ENCODE results near the gene SH2D3C. TPM values are rescaled to one million over a fixed set of nuclear protein-coding genes. Genes with fewer than 3 reads are reported as not detected.

Gene SH2D3C
- total RNA-seq, 4 donors from 2014 or later = 7.1 to 33.6 (median 17.2) TPM

- ATAC-seq (ENCODE audit: low FRiP score) = no peak
- TF ChIP-seq CTCF (IDR thresholded peaks at IDR 0.05) = no peak
- no peak for DNase-seq (ENCODE audit: low spot score)
Observed at GRCh38 chr9:127768698-127769097, 9.8 kb downstream of the SH2D3C start.

DNA sequence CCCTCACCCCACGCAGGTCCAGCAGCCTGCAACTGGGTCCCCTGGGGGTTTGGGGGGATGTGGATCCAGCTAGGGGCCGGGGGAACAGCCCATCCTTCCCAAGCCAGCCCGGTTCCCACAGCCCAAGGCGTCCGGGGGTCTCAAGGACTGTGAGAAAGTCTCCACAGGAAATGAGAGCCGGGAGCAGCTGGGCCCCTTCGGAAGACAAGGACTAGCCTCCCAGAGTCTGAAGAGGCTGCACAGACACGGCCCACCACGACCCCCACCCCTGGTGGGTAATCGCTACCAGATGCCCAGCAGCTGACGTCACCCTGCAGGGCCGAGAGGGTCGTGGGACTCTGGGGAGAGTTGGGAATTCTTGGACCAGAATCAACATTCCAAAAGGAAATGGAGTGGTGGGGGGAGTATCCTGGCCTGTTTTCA lies 10.5 kb downstream of the SH2D3C start:
- no peak for TF ChIP-seq CTCF (IDR thresholded peaks at IDR 0.05)
- DNase-seq (ENCODE audit: low spot score) = no peak
- ATAC-seq (ENCODE audit: low FRiP score) = no peak

GRCh38 chr9:127767410-127767809 lies 11.1 kb downstream of the SH2D3C start:
- no peak for DNase-seq (ENCODE audit: low spot score)
- no peak for ATAC-seq (ENCODE audit: low FRiP score)
- TF ChIP-seq CTCF (IDR thresholded peaks at IDR 0.05) = no peak

GRCh38 chr9:127765418-127765817 lies 13.0 kb downstream of the SH2D3C start:
- ATAC-seq (ENCODE audit: low FRiP score) (no peak), DNase-seq (ENCODE audit: low spot score) (no peak)
- TF ChIP-seq CTCF (IDR thresholded peaks at IDR 0.05) = no peak

GRCh38 chr9:127763918-127764384 lies 14.5 kb downstream of the SH2D3C start:
- ATAC-seq (ENCODE audit: low FRiP score) (peak; percentile 34), DNase-seq (ENCODE audit: low spot score) (no peak)
- no peak for TF ChIP-seq CTCF (IDR thresholded peaks at IDR 0.05)

GRCh38 chr9:127762111-127762676 lies 16.3 kb downstream of the SH2D3C start:
- DNase-seq (ENCODE audit: low spot score) = no peak
- no peak for ATAC-seq (ENCODE audit: low FRiP score)
- no peak for TF ChIP-seq CTCF (IDR thresholded peaks at IDR 0.05)

DNA sequence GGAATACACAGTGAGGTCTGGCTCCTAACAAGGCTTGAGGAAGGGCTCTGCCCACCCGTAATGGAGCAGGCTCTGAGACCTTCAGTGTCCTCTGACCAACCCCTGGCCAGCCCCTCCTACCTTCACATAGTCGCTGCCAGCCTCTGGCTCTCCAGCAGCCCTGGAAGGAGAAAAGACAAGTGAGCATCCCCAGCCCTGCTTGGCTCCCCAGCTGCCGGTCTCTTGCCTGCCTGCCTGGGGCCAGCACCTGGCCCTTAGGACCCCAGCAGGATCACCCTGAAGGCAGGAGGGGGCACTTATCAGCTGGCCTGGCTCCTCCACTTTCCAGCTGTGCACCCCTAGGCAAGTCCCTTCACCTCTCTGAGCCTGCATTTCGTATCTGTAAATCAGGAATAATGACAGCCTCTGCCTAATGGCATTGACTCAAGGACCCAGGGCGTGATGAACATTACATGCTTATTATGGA lies 16.9 kb downstream of the SH2D3C start:
- DNase-seq (ENCODE audit: low spot score) = no peak
- no peak for TF ChIP-seq CTCF (IDR thresholded peaks at IDR 0.05)
- no peak for ATAC-seq (ENCODE audit: low FRiP score)

Data from omental fat pad (tissue), 4 donors.